Breast epithelium (tissue), 3 donors: ENCODE results near the gene RAB39A.

Experiments
- CTCF ChIP-seq, 3 donors: fragments of 450-650 bp; IDR thresholded peaks; one replicate each; pipeline ENCODE4 v1.5.1; 2016 to 2017; ENCODE audit warnings: antibody characterized with exemption in 3 of 3, mild to moderate bottlenecking in 3 of 3, moderate library complexity in 3 of 3
- POLR2A ChIP-seq: fragments of 450-650 bp; IDR thresholded peaks from one replicate; pipeline ENCODE4 v1.6.1; 2016; ENCODE audit warnings: antibody characterized with exemption, mild to moderate bottlenecking, moderate library complexity

DNA sequence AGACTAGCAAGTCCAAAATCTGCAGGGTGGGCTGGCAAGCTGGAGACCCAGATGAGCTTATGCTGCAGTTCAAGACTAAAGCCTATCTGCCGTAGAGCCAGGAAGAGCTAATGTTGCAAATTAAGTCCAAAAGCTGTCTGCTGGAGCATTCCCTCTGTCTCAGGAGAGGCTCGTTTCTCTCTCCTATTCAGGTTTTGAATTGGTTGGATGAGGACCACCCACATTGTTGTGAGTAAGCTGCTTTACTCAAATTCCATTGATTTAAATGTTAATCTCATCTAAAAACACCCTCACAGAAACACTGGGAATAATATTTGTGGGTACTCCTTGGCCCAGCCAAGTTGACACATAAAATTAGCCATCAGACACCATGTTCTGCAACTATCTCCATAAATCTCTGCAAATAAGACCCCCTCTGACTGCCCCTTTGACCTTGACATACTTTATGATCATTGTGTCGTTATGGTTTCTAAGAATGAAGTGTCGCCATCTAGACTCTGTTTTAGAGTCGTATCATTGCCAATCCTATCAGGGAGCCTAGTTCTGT is 63.7 kb downstream of the RAB39A start:
- TF ChIP-seq CTCF (IDR thresholded peaks at IDR 0.05) (no peak), POLR2A (no peak)
